GM18499 (cell line): ENCODE measurements around the gene SYNDIG1L.
"Not testable (repeated sequence)": the region's sequence is repeated elsewhere in the genome, so short reads cannot be mapped to it uniquely, and the experiment has no call there.

ENCODE experiments used
- ATAC-seq: cut with Tn5 transposase; IDR thresholded peaks from one replicate; pipeline ENCODE4 v1.9.1; 2021; ENCODE audit warnings: moderate number of reproducible peaks; ENCODE audit not compliant: insufficient read depth, unreplicated experiment

The SYNDIG1L gene

GRCh38 chr14:74426202-74426582 is at the start of gene SYNDIG1L:
Gene SYNDIG1L (minus strand): TSS chr14:74426210. CDS start chr14:74409744, 16,466 bp downstream.
- ATAC-seq = no peak

GRCh38 chr14:74475678-74476077 is 49.7 kb upstream of the SYNDIG1L start:
- no peak for ATAC-seq

GRCh38 chr14:74474376-74474775 is 48.4 kb upstream of the SYNDIG1L start:
- ATAC-seq = no peak

GRCh38 chr14:74472601-74473000 is 46.6 kb upstream of the SYNDIG1L start:
- no peak for ATAC-seq

GRCh38 chr14:74469548-74470518 is 43.8 kb upstream of the SYNDIG1L start:
- no peak for ATAC-seq

GRCh38 chr14:74468513-74468912 is 42.5 kb upstream of the SYNDIG1L start:
- ATAC-seq = no peak

GRCh38 chr14:74465335-74465734 is 39.3 kb upstream of the SYNDIG1L start:
- ATAC-seq = no peak

- ATAC-seq = no peak
Observed at GRCh38 chr14:74464785-74465184, 38.8 kb upstream of the SYNDIG1L start.

- ATAC-seq = no peak
Observed at GRCh38 chr14:74463697-74464096, 37.7 kb upstream of the SYNDIG1L start.

- ATAC-seq = no peak
Observed at GRCh38 chr14:74462993-74463392, 37.0 kb upstream of the SYNDIG1L start.

- no peak for ATAC-seq
Observed at GRCh38 chr14:74459976-74460375, 34.0 kb upstream of the SYNDIG1L start.

GRCh38 chr14:74459289-74459946 is 33.4 kb upstream of the SYNDIG1L start:
- ATAC-seq = no peak

- no peak for ATAC-seq
Observed at GRCh38 chr14:74457565-74457895, 31.5 kb upstream of the SYNDIG1L start.

GRCh38 chr14:74456684-74457564 is 30.9 kb upstream of the SYNDIG1L start:
- no peak for ATAC-seq

GRCh38 chr14:74454397-74454796 is 28.4 kb upstream of the SYNDIG1L start:
- ATAC-seq = not testable (repeated sequence)

- no peak for ATAC-seq
Observed at GRCh38 chr14:74444866-74445265, 18.9 kb upstream of the SYNDIG1L start.

- no peak for ATAC-seq
Observed at GRCh38 chr14:74442757-74443156, 16.7 kb upstream of the SYNDIG1L start.

- no peak for ATAC-seq
Observed at GRCh38 chr14:74441113-74441512, 15.1 kb upstream of the SYNDIG1L start.

- no peak for ATAC-seq
Observed at GRCh38 chr14:74438351-74438915, 12.4 kb upstream of the SYNDIG1L start.

- ATAC-seq = no peak
Observed at GRCh38 chr14:74437496-74438053, 11.6 kb upstream of the SYNDIG1L start.
